HG03139 (cell line): Measurements from ENCODE around the gene SLC35G6.
A peak's percentile ranks its signal among the peaks of the same experiment; 100 is the strongest.
"Not testable (repeated sequence)": the region's sequence is repeated elsewhere in the genome, so short reads cannot be mapped to it uniquely, and the experiment has no call there.

ENCODE experiments used
- ATAC-seq: cut with Tn5 transposase; IDR thresholded peaks from one replicate; pipeline ENCODE4 v1.9.1; 2021; ENCODE audit not compliant: unreplicated experiment

SLC35G6 gene

GRCh38 chr17:7477392-7478275 is 3.6 kb upstream of the SLC35G6 start:
- ATAC-seq: no peak

GRCh38 chr17:7478276-7479212 is 2.7 kb upstream of the SLC35G6 start:
- ATAC-seq: no peak

- ATAC-seq: no peak
Measured at GRCh38 chr17:7479213-7480088, 1.8 kb upstream of the SLC35G6 start, which contains the start of gene ZBTB4. Gene ZBTB4, minus strand, starts transcription at chr17:7479631. Its CDS starts 12,830 bp downstream, at chr17:7466801.

DNA sequence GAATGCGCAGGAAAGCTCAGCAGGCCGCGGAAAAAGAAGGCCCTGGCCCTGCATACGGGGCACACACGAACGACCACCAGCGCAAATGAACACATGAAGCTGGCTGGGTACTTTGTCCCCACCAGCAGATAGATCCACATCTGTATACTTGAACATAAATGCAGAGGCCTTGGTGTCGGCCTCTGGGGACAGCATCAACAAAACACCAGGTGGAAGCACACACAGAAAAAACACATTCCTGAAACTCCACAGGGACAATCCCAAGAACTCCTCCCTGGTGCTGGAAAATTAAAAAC is 1.2 kb upstream of the SLC35G6 start:
- no peak for ATAC-seq

- not testable (repeated sequence) for ATAC-seq
Measured at GRCh38 chr17:7481842-7482741, 846 bp downstream of the SLC35G6 start.

GRCh38 chr17:7482742-7483088 is 1.5 kb downstream of the SLC35G6 start:
- not testable (repeated sequence) for ATAC-seq

DNA sequence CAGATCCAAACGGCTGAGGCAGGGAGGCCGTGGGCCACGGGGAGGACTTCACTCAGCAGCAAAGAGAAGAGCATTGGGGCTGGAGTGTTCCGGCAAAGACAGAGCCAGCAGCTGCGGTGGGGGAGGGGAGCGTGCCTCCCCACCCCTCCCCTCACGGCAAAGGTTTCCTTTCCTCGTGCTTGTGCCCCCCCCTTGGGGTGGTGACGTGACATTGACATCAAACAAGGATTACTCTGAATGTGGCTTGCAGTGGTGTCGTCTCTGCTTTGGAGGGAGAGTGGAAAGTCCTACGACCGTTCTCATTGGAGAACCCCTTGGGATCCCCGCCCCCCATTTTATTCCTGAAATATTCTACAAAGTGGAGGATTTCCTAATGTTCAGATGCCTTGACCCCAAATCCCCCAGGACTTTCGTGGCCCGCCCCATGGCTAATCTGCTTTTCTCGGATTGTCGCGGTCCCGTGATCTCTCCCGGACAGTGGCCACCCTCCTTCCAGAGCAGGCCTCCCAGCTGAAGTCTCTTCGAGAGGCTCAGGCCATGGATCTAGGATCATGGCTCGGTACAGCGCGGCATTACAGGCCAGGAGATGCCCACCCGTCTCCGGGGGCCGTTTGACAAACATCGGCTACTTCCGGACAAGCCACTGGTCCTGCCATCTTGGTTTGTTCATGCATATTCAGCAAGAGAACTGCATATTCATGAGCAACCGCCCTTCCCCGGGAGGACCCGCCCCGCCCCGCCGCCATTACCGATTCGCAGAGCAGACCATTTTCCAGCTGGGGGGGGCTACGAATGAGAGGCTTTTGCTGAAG is 2.2 kb downstream of the SLC35G6 start:
- ATAC-seq: peak; percentile 36

- peak; percentile 50 for ATAC-seq
Measured at GRCh38 chr17:7484067-7484918, 3.0 kb downstream of the SLC35G6 start, which contains the start of gene POLR2A. Gene POLR2A, plus strand, starts transcription at chr17:7484366.

GRCh38 chr17:7484919-7485377 is 3.7 kb downstream of the SLC35G6 start:
- ATAC-seq: no peak

- ATAC-seq: no peak
Measured at GRCh38 chr17:7486181-7486580, 4.9 kb downstream of the SLC35G6 start.

DNA sequence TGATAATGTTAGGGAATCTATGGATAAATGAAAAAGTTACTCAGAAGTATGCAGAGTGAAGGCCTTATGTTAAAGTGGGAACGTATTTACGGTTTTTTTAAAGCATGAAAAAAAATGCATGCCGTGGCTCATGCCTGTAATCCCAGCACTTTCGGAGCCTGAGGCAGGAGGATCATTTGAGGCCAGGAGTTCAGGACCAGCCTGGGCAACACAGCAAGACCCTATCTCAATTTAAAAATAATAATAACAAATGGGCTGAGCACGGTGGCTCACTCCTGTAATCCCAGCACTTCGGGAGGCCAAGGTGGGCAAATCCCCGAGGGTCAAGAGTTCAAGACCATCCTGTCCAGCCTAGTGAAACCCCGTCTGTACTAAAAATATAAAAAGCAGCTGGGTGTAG is 8.9 kb downstream of the SLC35G6 start:
- ATAC-seq: no peak

- ATAC-seq: no peak
Measured at GRCh38 chr17:7491583-7491982, 10.3 kb downstream of the SLC35G6 start.

DNA sequence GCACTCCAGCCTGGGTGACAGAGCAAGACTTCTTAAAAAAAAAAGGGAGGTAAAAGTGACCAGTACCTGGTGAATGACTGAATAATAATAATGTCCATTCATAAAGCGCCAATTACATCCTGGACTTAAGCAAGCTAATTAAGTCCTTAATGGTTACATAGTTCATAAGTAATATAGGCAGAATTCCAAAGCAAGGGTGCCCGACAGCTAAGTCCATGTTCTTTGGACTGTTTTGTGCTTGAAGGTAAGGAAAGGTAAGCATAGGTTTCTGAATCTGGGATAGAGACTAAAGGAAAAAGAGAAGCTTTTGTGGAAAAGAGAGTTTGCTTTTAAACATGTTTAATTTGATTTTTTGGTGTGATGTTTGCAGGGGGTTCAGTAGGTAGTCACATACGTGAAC is 12.7 kb downstream of the SLC35G6 start:
- ATAC-seq: no peak

DNA sequence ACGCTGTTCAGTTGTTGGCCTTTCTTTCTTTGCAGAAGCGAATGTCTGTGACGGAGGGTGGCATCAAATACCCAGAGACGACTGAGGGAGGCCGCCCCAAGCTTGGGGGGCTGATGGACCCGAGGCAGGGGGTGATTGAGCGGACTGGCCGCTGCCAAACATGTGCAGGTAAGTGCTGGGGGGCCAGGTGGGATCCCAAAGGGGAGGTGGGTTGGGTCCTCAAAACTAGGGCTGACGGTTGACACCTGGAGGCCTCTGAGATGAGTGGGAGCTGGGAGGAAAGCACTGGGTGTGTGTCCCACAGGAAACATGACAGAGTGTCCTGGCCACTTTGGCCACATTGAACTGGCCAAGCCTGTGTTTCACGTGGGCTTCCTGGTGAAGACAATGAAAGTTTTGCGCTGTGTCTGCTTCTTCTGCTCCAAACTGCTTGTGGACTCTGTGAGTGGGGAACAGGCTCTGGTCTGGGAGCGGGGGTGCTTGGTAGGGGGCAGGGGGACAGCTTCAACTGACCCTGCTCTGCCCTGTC is 14.7 kb downstream of the SLC35G6 start:
- no peak for ATAC-seq

DNA sequence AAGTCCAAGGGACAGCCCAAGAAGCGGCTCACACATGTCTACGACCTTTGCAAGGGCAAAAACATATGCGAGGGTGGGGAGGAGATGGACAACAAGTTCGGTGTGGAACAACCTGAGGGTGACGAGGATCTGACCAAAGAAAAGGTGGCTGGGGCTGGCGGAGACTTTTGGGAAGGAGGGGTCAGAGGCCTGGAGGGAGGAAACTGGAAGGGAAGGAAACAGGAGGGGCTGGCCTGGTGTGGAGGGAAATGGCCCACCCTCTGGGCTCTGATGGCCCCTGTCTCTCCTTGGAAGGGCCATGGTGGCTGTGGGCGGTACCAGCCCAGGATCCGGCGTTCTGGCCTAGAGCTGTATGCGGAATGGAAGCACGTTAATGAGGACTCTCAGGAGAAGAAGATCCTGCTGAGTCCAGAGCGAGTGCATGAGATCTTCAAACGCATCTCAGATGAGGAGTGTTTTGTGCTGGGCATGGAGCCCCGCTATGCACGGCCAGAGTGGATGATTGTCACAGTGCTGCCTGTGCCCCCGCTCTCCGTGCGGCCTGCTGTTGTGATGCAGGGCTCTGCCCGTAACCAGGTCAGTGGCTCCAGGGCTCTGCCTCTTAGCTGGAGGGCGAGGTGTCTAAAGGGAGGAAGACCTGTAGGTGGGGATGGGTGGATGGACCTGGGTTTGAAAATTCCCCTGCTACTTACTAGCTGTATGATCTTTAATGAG is 15.4 kb downstream of the SLC35G6 start:
- no peak for ATAC-seq

DNA sequence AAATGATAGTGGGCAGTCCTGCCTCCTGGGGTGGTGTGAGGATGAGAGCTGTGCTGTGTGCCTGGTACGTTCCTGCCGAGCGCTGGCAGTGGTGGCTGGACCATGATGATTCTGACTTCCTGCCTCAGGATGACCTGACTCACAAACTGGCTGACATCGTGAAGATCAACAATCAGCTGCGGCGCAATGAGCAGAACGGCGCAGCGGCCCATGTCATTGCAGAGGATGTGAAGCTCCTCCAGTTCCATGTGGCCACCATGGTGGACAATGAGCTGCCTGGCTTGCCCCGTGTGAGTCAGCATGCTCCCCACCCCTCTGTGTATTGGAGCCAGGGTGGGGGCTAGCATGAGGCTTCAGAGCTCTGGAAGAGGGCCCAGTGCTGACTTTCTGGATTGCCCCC is 16.0 kb downstream of the SLC35G6 start:
- no peak for ATAC-seq

DNA sequence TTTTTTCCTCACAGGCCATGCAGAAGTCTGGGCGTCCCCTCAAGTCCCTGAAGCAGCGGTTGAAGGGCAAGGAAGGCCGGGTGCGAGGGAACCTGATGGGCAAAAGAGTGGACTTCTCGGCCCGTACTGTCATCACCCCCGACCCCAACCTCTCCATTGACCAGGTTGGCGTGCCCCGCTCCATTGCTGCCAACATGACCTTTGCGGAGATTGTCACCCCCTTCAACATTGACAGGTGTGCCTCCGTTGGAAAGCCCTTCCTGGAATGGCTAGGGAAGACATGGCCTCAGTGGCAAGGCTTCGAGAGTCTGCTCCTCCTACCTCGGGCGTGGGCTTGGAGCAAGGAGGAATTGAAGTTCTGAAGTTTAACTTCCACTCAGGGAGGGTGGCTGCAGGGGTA is 16.4 kb downstream of the SLC35G6 start:
- no peak for ATAC-seq
